T-helper 2 cell (primary cell): Measurements from ENCODE around the gene C10orf53.
A peak's percentile ranks its signal among the peaks of the same experiment; 100 is the strongest.

Experiments used
- DNase-seq, 5 experiments: peaks; one replicate each; pipeline versions ENCODE4 v3.0.0 to v3.0.0-alpha.2; 2012 to 2022

Gene C10orf53

GRCh38 chr10:49738616-49739360, 59.3 kb downstream of the C10orf53 start:
- no peak for DNase-seq

DNA sequence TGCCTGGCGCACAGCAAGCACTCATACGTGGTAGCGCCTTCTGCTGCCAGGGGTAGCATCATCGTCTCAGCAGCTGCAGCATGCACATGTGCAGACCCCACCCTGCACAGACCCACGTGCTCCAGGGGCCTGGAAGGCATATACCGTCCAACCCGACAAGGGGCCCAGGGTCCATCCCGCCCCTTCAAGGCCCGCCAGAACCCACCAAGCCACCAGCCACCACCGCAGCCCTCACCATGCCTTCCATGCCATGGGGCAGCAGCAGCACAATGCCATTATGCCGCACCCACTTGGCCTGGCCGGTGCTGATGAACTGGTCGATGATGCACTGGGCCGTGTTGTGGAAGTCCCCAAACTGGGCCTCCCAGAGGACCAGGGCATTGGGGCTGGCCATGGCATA, 60.0 kb downstream of the C10orf53 start:
- no peak for DNase-seq

GRCh38 chr10:49740346-49741107, 61.1 kb downstream of the C10orf53 start:
- no peak for DNase-seq

GRCh38 chr10:49741108-49741995, 61.9 kb downstream of the C10orf53 start:
- peak in 1 of 5 experiments; percentile 26 for DNase-seq

DNA sequence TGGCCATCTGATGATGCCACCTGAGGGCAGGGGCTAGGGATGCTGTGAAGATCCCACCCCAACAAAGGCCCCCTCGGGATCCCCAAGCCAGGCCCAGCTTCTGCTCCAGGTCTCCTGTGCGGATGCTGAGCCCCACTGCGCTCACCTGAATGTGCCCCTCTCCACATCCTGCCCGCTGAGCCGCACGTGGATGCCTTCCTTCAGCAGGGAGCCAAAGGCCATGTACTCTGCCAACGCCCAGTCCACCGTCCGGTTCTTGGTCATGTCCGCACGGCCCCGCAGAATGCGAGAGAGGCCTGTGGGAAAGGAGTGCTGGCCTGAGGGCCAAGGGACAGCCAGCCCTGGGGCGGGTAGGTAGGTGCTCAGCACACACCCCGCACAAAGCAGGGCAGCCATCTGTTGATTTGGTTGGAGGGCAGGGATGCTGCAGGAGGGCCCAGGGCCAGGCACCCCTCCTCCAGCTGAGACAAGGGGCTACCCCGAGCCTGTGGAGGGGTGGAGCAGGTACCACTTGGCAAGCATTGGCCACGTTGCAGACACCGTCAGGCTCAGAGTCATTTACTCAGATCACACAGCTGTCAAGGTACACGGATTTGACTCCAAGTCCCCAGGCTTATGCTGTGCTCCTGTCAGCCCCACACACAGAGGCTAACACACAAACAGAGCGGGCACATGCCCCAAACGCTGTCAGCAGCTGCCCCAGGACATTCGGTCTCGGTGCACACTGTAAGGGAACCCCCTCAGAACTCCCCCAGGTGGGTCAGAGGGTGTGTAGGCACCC, 63.4 kb downstream of the C10orf53 start:
- DNase-seq: no peak

GRCh38 chr10:49743464-49744075, 64.1 kb downstream of the C10orf53 start:
- no peak for DNase-seq

DNA sequence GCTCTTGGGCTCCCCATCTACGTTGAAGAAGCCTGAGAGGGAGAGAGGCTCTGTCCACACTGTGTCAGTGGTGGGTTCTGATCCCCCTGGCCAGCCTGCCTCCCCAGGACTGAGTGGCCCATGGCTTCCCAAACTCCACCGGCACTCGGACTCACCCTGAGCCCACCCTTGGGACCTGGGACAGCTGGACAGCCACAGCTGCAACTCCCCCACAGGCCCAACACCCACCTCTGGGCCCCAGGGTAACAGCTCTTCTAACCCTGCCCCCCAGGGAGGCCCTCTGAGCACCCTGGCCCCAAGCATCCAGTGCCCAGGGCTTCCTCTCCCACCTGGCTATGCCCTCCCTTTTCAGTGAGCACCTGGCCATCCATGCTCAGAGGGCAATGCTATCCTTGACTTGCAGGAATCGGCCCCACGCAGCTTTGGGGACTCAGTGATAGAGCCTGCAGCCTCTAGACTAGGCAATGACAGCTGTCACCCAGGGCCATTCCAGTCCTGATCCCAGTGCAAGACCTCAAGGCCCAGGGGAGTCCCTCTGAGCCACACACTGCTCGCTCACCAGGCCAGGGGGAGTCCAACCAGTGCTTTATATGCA, 64.7 kb downstream of the C10orf53 start:
- DNase-seq: no peak

- no peak for DNase-seq
Observed at GRCh38 chr10:49744924-49745605, 65.6 kb downstream of the C10orf53 start.

- DNase-seq: no peak
Observed at GRCh38 chr10:49745756-49746155, 66.3 kb downstream of the C10orf53 start.

- DNase-seq: no peak
Observed at GRCh38 chr10:49746626-49747302, 67.3 kb downstream of the C10orf53 start.
